Esophagus (tissue), 2 donors: ENCODE data around the gene LAT. TPM values are rescaled to one million over a fixed set of nuclear protein-coding genes. Genes with fewer than 3 reads are reported as not detected.
A peak's percentile ranks its signal among the peaks of the same experiment; 100 is the strongest.
"Not testable (repeated sequence)": the region's sequence is repeated elsewhere in the genome, so short reads cannot be mapped to it uniquely, and the experiment has no call there.

Experiments used
- H3K27ac ChIP-seq, 2 donors: one replicate each; pipeline ENCODE4 v1.5.1; 2013; ENCODE audit warnings: low read depth in 2 of 2, mild to moderate bottlenecking in 2 of 2, inconsistent platforms in 1 of 2, low read length in 1 of 2, moderate library complexity in 1 of 2
- H3K27me3 ChIP-seq, 2 donors: one replicate each; pipeline ENCODE4 v1.6.1; 2013; ENCODE audit warnings: low read length in 2 of 2, control low read depth in 1 of 2, mild to moderate bottlenecking in 1 of 2; ENCODE audit not compliant: insufficient read depth in 2 of 2, control insufficient read depth in 1 of 2
- H3K36me3 ChIP-seq, 2 donors: one replicate each; pipeline ENCODE4 v1.6.1; 2013; ENCODE audit warnings: low read length in 1 of 2; ENCODE audit not compliant: control insufficient read depth in 2 of 2, insufficient read depth in 2 of 2
- H3K4me1 ChIP-seq, 2 donors: one replicate each; pipeline ENCODE4 v1.6.1; 2013; ENCODE audit warnings: low read length in 1 of 2; ENCODE audit not compliant: control insufficient read depth in 2 of 2, insufficient read depth in 2 of 2
- H3K4me3 ChIP-seq, 2 donors: one replicate each; pipeline ENCODE4 v1.5.1; 2013; ENCODE audit warnings: low read length in 2 of 2, mild to moderate bottlenecking in 2 of 2, low read depth in 1 of 2, moderate library complexity in 1 of 2
- H3K9me3 ChIP-seq, 2 donors: one replicate each; pipeline ENCODE4 v1.6.1; 2013; ENCODE audit warnings: mild to moderate bottlenecking in 2 of 2, low read depth in 1 of 2, low read length in 1 of 2, moderate library complexity in 1 of 2; ENCODE audit not compliant: control insufficient read depth in 2 of 2, insufficient read depth in 1 of 2
- whole genome bisulfite sequencing, 2 donors: extraction: QIAGEN DNeasy Blood & Tissue Kit; methylation state at CpG; one replicate each; pipeline ENCODE4 v1.1.7; 2013; 5-methylcytosine and 5-hydroxymethylcytosine counted together
- polyA plus RNA-seq, 2 donors: library from polyadenylated mRNA; stranded (reverse); fragments of 200-250 nt; gene quantifications; one replicate each; pipeline ENCODE4 v1.2.3, GENCODE V29; 2013
- donor health status: healthy with polysubstance abuse.
- donor health status: Bipolar disorder and iron deficiency.

Gene LAT
- polyA plus RNA-seq, 2 donors, result 7.4 to 13.6 TPM

DNA sequence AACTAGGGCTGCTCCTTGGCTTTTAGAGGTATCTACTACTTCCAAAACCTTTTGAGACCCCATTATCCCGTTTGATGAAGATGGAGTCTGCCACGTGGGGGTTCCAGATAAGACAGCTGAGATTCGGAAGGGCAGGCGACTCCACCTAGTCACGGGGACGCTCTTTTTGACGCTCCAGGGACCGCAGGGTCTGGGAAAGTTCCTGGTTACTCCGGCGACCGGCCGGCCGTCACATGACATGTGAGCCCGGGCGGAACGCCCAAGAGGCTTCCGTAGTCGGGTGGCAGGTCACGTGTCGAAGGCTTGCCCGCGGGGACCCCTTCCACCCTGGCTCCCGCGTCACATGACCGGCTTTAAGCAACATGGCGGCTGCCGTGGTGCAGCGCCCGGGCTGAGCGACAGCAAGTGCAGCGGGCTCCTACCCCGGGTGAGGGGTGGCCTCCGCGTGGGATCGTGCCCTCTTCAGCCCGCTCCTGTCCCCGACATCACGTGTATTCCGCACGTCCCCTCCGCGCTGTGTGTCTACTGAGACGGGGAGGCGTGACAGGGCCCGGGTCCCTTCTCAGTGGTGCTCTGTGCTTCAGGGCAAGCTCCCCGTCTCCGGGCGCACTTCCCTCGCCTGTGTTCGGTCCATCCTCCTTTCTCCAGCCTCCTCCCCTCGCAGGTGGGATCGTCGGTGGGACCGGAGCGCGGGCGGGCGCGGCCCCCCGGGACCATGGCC lies 10.3 kb upstream of the LAT start, which contains the start of gene SPNS1:
Gene SPNS1 (plus strand): TSS at position 342 of the 721 bp plus-strand sequence. CDS start 374 bp downstream, at position 716.
- no peaks in the 10 kb centered on the region for H3K9me3 ChIP-seq
- peak within 1 kb of the TSS; percentile 65 to 91 for H3K4me3 ChIP-seq
- H3K27ac ChIP-seq, result peak within 1 kb of the TSS; percentile 9 to 82
- 0 to 1% methylated on average over 56 to 60 of the region's 60 CpGs for WGBS, 2 donors
- peaks cover 0 to 9% of the 10 kb centered on the region in 2 donors for H3K36me3 ChIP-seq
- H3K4me1 ChIP-seq, result peaks cover 0 to 4% of the 10 kb centered on the region in 2 donors
- H3K27me3 ChIP-seq, result no peaks in the 10 kb centered on the region

DNA sequence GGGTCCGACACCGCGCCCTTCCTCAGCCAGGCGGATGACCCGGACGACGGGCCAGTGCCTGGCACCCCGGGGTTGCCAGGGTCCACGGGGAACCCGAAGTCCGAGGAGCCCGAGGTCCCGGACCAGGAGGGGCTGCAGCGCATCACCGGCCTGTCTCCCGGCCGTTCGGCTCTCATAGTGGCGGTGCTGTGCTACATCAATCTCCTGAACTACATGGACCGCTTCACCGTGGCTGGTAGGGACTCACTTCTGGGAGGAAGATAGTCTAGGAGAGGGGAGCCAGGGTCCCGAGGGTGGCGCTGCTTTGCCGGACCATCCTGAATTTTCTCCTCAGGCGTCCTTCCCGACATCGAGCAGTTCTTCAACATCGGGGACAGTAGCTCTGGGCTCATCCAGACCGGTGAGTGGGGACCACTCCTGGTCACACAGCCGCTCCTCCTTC lies 9.7 kb upstream of the LAT start:
- WGBS, 2 donors, result 7 to 8% methylated on average over 30 of the region's 30 CpGs

DNA sequence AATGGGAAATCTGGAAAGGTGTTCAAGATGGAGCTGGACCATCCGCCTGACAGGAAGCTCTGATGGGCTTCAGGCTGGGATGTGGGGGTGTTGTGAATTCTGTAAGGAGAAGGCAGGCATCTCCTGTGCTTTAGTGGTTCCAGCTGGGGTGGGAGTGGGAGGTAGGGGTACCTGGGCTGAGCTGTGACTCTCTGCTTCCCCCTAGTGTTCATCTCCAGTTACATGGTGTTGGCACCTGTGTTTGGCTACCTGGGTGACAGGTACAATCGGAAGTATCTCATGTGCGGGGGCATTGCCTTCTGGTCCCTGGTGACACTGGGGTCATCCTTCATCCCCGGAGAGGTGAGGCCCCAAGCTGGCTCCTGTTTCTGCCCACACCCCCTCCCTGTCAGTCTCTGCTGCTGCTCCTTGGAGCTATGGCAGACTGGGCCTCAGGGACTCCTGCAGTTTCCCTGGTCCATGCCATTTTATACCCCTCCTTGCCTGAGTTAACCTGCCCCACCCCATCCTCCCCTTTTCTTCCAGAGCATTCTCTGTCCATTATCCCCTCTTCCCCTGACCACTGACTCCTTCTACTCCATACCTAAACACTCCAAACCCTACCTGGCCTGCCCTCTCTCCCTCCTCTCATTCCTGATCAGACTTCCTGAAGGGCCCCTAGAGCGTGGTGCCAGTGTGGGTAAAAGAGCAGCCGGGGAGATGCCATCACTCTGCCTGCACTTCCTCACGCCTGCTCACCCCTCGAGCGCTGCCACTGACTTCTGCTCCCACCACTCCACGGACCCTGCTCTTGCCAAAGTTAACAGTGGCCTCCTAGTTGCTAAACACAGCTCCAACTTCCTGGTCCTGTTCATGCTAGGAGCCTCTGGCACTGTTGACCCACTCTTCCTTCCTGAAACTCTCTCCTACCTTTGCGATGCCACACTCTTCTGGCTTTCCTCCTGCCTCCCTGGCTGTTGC lies 6.9 kb upstream of the LAT start:
- WGBS, 2 donors, result 75 to 78% methylated on average over 11 of the region's 11 CpGs
- no peaks in the 10 kb centered on the region for H3K27me3 ChIP-seq
- H3K36me3 ChIP-seq, result peaks cover 3 to 24% of the 10 kb centered on the region in 2 donors
- H3K4me3 ChIP-seq, result no peak overlapping the region
- H3K4me1 ChIP-seq, result peaks cover 0 to 4% of the 10 kb centered on the region in 2 donors
- no peaks in the 10 kb centered on the region for H3K9me3 ChIP-seq
- H3K27ac ChIP-seq, result no peak overlapping the region

More for the DNA sequence above, 9.7 kb upstream of the LAT start:
- peaks cover 0 to 4% of the 10 kb centered on the region in 2 donors for H3K4me1 ChIP-seq
- H3K36me3 ChIP-seq, result peaks cover 0 to 9% of the 10 kb centered on the region in 2 donors
- H3K27me3 ChIP-seq, result no peaks in the 10 kb centered on the region
- peak overlapping the region in 1 of 2 donors; percentile 51 for H3K27ac ChIP-seq
- H3K4me3 ChIP-seq, result peak overlapping the region; percentile 65 to 91
- no peaks in the 10 kb centered on the region for H3K9me3 ChIP-seq

DNA sequence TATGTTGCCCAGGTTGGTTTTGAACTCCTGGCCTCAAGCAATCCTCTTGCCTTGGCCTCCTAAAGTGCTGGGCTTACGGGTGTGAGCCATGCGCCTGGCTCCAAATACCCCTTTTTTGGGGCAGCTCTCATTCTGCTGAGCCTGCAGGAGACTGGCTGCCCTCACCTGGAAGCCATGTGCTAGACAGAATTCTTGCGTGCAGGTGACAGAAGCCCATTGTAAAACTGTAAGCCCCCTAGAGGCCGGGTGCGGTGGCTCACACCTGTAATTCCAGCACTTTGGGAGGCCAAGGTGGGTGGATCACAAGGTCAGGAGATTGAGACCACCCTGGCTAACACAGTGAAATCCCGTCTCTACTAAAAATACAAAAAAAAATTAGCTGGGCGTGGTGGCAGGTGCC lies 4.5 kb upstream of the LAT start:
- not testable (repeated sequence) for H3K9me3 ChIP-seq, H3K27ac ChIP-seq, H3K27me3 ChIP-seq, H3K4me1 ChIP-seq, H3K4me3 ChIP-seq
- 87% methylated on average over 7 of the region's 7 CpGs for WGBS, 2 donors
- peaks cover 3 to 34% of the 10 kb centered on the region in 2 donors for H3K36me3 ChIP-seq

DNA sequence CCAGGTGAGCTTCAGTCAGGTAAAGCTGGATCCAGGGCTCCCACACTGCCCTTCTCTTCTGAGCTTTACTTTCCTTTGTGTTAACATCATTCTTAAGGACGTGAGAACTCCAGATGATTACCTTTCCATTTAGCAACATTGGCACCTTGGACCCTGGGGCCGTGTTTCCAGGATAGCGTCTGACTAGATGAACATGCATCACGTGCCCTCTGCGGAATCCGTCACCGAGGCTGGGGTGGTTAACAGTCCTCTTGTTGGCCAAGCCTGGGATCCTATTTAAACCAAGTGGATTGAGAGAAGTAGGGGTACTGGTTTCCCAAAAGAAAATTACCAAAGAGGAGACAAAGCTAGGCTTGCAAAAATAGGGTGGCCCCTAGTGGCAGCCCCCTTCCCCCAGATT lies 3.9 kb upstream of the LAT start:
- peaks cover 3 to 37% of the 10 kb centered on the region in 2 donors for H3K36me3 ChIP-seq
- no peaks in the 10 kb centered on the region for H3K9me3 ChIP-seq
- peaks cover 0 to 2% of the 10 kb centered on the region in 2 donors for H3K4me1 ChIP-seq
- 94 to 95% methylated on average over 7 of the region's 7 CpGs for WGBS, 2 donors
- H3K27me3 ChIP-seq, result no peaks in the 10 kb centered on the region
- no peak overlapping the region for H3K27ac ChIP-seq
- no peak overlapping the region for H3K4me3 ChIP-seq

DNA sequence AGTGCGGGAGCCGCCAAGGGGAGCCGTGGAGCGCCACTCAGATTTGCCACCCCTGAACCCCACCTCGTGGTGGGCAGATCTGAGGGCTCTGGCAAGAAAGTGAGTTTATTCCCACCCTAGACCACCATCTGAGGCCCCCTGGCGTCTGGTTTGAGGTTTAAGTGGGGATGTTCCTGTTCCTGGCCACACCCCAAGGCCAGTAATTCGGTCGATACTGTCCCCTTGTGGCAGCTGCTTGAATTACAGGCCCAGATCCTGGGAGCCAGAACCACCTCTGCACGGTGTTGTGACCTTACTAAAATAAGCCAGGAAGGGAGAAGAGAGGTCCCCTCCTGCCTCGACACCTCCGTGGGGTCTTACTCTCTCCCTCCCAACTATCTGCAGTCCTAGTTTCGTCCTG lies 3.3 kb upstream of the LAT start:
- 79 to 85% methylated on average over 12 of the region's 12 CpGs for WGBS, 2 donors
- peaks cover 3 to 37% of the 10 kb centered on the region in 2 donors for H3K36me3 ChIP-seq
- H3K9me3 ChIP-seq, result peaks cover 2 to 4% of the 10 kb centered on the region in 2 donors
- no peaks in the 10 kb centered on the region for H3K27me3 ChIP-seq
- H3K4me3 ChIP-seq, result no peak overlapping the region
- H3K27ac ChIP-seq, result no peak overlapping the region
- peaks cover 0 to 2% of the 10 kb centered on the region in 2 donors for H3K4me1 ChIP-seq

DNA sequence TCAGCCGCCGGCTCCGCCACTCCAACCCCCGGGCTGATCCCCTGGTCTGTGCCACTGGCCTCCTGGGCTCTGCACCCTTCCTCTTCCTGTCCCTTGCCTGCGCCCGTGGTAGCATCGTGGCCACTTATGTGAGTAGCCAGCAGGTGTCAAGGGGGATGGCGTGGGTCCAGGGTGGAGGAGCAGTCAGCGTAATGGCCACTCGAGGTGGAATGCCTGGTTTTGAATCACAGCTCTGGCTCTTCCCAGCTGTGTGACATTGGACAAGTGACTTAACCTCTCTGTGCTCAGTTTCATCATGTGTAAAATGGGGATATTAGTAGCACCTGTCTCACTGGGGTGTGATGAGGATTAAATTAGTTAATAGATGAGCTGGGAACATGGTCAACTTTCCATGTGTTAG lies 2.4 kb upstream of the LAT start:
- Histone ChIP-seq H3K9me3 (peaks cover 3 to 7% of the 10 kb centered on the region in 2 donors), H3K4me1 (peaks cover 0 to 2% of the 10 kb centered on the region in 2 donors), H3K4me3 (no peak overlapping the region), H3K36me3 (peaks cover 3 to 37% of the 10 kb centered on the region in 2 donors), H3K27me3 (no peaks in the 10 kb centered on the region), H3K27ac (no peak overlapping the region)
- WGBS, 2 donors, result 93 to 95% methylated on average over 10 of the region's 10 CpGs

DNA sequence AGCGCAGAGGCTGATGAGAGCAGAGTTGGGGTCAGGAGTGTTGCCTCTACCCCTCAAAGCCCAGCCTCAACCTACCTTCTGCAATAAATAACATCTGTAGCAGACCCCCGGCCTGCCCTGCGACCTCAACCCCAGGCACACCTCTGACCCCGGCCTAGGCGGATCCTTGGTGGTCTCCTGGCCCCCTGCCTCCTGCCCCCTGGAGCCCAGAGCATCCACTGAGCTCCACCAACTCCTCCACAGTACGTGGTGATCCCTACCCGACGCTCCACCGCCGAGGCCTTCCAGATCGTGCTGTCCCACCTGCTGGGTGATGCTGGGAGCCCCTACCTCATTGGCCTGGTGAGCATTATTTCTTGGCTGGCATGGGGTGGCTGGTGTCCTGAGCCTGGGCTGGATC lies 1.9 kb upstream of the LAT start:
- Histone ChIP-seq H3K27me3 (no peaks in the 10 kb centered on the region), H3K4me1 (peaks cover 0 to 2% of the 10 kb centered on the region in 2 donors), H3K4me3 (no peak overlapping the region), H3K36me3 (peaks cover 3 to 35% of the 10 kb centered on the region in 2 donors), H3K9me3 (peaks cover 3 to 7% of the 10 kb centered on the region in 2 donors), H3K27ac (no peak overlapping the region)
- 90 to 92% methylated on average over 11 of the region's 11 CpGs for WGBS, 2 donors

DNA sequence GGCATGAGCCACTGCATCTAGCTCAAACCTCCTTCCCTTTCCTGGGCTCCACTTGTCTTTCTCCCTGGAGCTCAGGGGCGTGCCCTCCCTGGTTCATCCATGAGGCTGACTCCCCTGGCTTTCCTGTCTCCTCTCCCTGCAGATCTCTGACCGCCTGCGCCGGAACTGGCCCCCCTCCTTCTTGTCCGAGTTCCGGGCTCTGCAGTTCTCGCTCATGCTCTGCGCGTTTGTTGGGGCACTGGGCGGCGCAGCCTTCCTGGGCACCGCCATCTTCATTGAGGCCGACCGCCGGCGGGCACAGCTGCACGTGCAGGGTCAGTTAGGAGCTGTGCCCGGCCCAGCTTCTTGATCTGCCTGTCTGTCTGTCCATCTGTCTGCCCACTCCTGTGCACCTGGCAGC lies 1.2 kb upstream of the LAT start:
- H3K36me3 ChIP-seq, result peaks cover 3 to 29% of the 10 kb centered on the region in 2 donors
- no peak overlapping the region for H3K4me3 ChIP-seq
- peaks cover 3 to 7% of the 10 kb centered on the region in 2 donors for H3K9me3 ChIP-seq
- H3K27ac ChIP-seq, result no peak overlapping the region
- 93 to 96% methylated on average over 17 to 18 of the region's 18 CpGs for WGBS, 2 donors
- peaks cover 0 to 2% of the 10 kb centered on the region in 2 donors for H3K4me1 ChIP-seq
- H3K27me3 ChIP-seq, result no peaks in the 10 kb centered on the region
